ENCODE measurements around the gene JAM3. TPM values are rescaled to one million over a fixed set of nuclear protein-coding genes. Genes with fewer than 3 reads are reported as not detected.

The JAM3 gene
- total RNA-seq, 1 donor, result 61.6 TPM

DNA sequence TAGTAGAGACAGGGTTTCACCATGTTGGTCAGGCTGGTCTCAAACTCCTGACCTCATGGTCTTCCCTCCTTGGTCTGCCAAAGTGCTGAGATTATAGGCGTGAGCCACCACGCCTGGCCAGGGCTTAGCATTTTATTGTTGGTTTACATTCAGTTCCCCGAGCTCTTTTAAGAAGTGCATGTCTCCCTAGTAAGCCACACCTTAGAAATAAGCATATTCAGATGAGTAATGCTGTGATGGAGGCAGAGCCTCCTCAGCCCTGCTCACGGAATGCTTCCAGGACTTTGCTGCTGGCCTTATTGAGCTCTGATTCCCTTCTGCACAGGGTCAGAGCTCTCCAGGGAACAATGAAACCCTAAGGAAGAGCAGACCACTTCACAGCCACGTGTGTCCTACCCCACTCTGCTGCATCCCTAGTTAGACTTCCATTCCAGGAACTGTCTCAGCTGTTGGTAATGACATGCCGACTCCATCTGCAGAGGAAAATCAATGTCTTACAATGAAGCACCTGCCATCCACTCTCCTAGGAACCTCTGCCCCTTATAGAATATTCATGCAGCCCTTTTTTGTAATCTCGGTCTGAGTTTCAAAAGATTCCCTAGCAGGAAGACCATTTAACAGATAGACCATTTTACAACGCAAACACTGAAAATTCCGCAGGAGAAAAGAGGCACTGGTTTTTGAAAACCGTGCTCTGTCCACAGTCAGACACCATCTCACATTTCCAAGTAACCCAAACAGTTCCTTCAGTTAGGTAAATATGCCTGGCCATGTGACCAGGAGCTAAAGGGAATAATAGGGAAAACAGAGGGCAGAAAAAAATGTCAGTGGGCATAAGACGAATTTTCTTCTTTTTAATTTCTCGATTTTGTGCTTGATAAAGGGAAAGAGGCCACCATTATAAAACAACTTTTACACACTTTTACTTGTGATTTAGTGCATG is 1.7 kb upstream of the JAM3 start:
- TF ChIP-seq, protein P1, sequence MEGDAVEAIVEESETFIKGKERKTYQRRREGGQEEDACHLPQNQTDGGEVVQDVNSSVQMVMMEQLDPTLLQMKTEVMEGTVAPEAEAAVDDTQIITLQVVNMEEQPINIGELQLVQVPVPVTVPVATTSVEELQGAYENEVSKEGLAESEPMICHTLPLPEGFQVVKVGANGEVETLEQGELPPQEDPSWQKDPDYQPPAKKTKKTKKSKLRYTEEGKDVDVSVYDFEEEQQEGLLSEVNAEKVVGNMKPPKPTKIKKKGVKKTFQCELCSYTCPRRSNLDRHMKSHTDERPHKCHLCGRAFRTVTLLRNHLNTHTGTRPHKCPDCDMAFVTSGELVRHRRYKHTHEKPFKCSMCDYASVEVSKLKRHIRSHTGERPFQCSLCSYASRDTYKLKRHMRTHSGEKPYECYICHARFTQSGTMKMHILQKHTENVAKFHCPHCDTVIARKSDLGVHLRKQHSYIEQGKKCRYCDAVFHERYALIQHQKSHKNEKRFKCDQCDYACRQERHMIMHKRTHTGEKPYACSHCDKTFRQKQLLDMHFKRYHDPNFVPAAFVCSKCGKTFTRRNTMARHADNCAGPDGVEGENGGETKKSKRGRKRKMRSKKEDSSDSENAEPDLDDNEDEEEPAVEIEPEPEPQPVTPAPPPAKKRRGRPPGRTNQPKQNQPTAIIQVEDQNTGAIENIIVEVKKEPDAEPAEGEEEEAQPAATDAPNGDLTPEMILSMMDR (IDR thresholded peaks at IDR 0.05; ENCODE audit: insufficient read depth, low read length), result no peak
- DNase-seq (ENCODE audit: low read depth), result no peak
- no peak overlapping the region for H3K4me3 ChIP-seq (ENCODE audit: low read depth, low read length)

DNA sequence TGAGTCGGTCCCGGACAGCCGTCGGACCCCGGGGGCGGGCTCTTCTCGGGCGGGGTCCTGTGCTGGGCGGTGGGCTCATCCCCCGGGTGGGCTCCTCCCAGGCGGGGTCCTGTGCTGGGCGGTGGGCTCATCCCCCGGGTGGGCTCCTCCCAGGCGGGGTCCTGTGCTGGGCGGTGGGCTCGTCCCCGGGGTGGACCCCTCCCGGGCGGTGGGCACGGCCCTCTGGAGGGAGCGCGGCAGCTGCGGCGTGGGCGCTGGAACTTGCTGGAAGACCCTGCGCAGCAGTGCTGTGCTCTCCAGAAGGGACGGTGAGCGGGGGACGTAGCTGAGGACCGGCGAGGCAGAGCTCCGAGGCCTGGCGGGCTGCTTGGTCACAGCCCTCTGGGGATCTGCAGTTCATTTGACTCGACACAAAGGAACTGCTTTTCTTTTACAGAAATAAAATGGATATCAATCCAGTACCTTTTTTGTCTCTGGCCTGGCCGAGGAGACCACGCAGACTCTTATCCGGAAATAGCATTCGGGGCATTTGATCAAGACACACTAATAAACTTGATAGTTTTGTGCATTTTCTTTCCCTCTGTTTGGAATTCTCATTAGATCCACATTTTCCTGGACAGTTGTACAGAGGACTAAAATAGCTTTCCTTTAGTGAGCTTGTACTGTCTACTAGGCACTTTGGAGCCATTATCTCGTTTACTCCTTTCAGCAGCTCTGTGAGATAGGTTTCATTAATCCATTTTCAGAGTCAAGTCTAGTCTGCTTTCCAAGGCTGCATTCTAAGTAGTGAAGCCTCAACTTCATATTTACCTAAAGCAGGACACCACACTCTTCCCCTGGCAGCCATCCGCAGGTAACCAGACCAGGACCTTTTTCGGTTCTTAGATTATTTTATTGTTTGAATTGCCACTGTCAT is 812 bp downstream of the JAM3 start:
- peak overlapping the region; percentile 91 for H3K4me3 ChIP-seq (ENCODE audit: low read depth, low read length)
- DNase-seq (ENCODE audit: low read depth), result no peak
- TF ChIP-seq, protein P1 (IDR thresholded peaks at IDR 0.05; ENCODE audit: insufficient read depth, low read length), result no peak

- TF ChIP-seq, protein P1 (IDR thresholded peaks at IDR 0.05; ENCODE audit: insufficient read depth, low read length), result no peak
- H3K4me3 ChIP-seq (ENCODE audit: low read depth, low read length), result peak overlapping the region; percentile 91
- DNase-seq (ENCODE audit: low read depth), result no peak
Observed at GRCh38 chr11:134070342-134070845, 1.5 kb downstream of the JAM3 start.

GRCh38 chr11:134071306-134071705 is 2.4 kb downstream of the JAM3 start:
- TF ChIP-seq, protein P1 (IDR thresholded peaks at IDR 0.05; ENCODE audit: insufficient read depth, low read length), result no peak
- H3K4me3 ChIP-seq (ENCODE audit: low read depth, low read length), result no peak overlapping the region
- DNase-seq (ENCODE audit: low read depth), result no peak

DNA sequence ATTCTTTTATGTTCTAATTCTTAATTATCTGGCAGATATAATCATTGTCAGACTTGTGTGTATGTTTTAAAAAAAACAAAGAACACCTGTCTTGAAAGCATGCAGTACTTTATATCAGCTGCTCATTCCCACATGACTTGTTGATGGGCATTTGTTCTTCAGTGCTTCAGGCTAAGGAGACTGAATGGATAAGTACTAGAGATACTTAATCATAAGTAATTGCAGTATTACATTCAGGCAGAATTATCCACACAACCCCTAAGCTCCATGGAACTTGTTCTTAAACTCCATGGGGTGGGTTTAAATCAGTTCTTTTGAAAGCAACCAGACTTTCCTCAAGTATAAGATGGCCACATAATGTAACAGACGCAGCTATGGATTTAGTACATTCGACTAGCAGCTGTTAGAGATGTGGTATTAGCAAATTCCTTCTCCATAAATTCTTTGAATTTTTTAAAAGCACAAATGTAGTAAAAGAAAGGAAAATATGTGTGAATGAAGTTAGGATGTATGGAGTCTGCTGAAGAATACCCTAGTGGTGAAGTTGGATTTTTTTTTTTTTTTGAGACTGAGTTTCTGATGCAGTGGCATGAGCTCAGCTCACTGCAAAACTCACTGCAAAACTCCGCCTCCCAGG is 3.0 kb downstream of the JAM3 start:
- no peak for DNase-seq (ENCODE audit: low read depth)
- TF ChIP-seq, protein P1 (IDR thresholded peaks at IDR 0.05; ENCODE audit: insufficient read depth, low read length), result peak; percentile 18
- H3K4me3 ChIP-seq (ENCODE audit: low read depth, low read length), result no peak overlapping the region

- no peak overlapping the region for H3K4me3 ChIP-seq (ENCODE audit: low read depth, low read length)
- TF ChIP-seq, protein P1 (IDR thresholded peaks at IDR 0.05; ENCODE audit: insufficient read depth, low read length), result no peak
- no peak for DNase-seq (ENCODE audit: low read depth)
Observed at GRCh38 chr11:134072844-134073243, 4.0 kb downstream of the JAM3 start.

All from fibroblast of the aortic adventitia (primary cell).